ENCODE results near the gene FGA. TPM values are rescaled to one million over a fixed set of nuclear protein-coding genes. Genes with fewer than 3 reads are reported as not detected.

Gene FGA
- total and polyA plus RNA-seq, 9 of the 15 experiments (the other 6 are each of a cell fraction or from before 2014, with no cell fraction given), result 0.04 to 2.5 (median 0.07) TPM; not detected in 5

DNA sequence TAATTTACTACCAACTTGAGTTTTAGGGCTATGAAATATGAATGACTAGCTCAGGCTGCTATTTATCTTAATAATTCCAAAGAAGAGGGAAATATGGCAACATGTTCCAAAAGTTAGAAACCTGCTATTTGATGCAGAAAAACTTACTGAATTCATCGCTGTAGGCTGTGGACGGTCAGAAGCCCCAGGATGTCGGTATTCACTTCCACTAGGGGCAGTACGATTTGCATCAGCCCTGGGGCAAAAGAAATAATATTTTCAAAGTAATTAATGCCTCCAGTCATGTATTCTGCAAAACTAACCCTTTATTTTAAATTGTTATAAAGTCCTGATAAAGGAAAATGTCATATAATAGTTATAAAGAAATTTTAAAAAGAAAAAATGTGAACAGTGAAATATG is 44.9 kb downstream of the FGA start:
- Histone ChIP-seq H3K4me1 (replicated peaks in 1 of 2; ENCODE audit: control insufficient read depth in 2 of 2, insufficient read depth in 2 of 2, low read length in 2 of 2) (0 out of 5 replicates have a peak, but pooled peaks cover 0 to 4% of the 10 kb centered on the region in 2 experiments), H3K36me3 (ENCODE audit: control insufficient read depth, insufficient read depth, low read length) (peaks cover 71% of the 10 kb centered on the region), H3K4me3 (no peak overlapping the region), H3K27me3 (ENCODE audit: control insufficient read depth in 2 of 2, insufficient read depth in 2 of 2, low read length in 2 of 2) (no peaks in the 10 kb centered on the region), H3K9ac (ENCODE audit: insufficient read depth in 1 of 2, low read depth in 2 of 2, low read length in 2 of 2) (no peak overlapping the region), H3K9me3 (replicated peaks; ENCODE audit: control insufficient read depth, insufficient read depth, low read depth, low read length) (no peaks in the 10 kb centered on the region), H3K79me2 (ENCODE audit: control insufficient read depth, insufficient read depth, low read length) (peaks cover 29% of the 10 kb centered on the region), H4K20me1 (replicated peaks; ENCODE audit: control insufficient read depth, insufficient read depth, low read length) (no peaks in the 10 kb centered on the region), H3K9me1 (ENCODE audit: control insufficient read depth, insufficient read depth, low read length) (no peaks in the 10 kb centered on the region), H2AFZ (ENCODE audit: low read depth, low read length) (no peak overlapping the region), H3K4me2 (ENCODE audit: insufficient read depth, low read length) (no peak overlapping the region), H3K27ac (ENCODE audit: extremely low read depth, low read depth, low read length) (no peak overlapping the region)
- POLR2A ChIA-PET, result no interaction called here
- DNase-seq (ENCODE audit: extremely low read depth in 1 of 4, low spot score in 3 of 4), result no peak
- intact Hi-C loops (cut with micrococcal nuclease) (no loop called here), in situ Hi-C loops (cut with MboI) (no loop called here)
- CTCF ChIA-PET (ENCODE audit: low intra/inter-chr PET ratio), result no interaction called here
- FAIRE-seq, result no peak
- no TSS peak for BruUV-seq (replicated peaks)
- no peak for TF ChIP-seq HBP1 (CRISPR knock-in tag; IDR thresholded peaks at IDR 0.05)
- TF ChIP-seq CTCF (IDR thresholded peaks at IDR 0.05 in 2 of 3, conservative IDR thresholded peaks at IDR 0.05 in 1 of 3; ENCODE audit: insufficient read depth in 2 of 3, low read depth in 1 of 3, low read length in 3 of 3), result 0 out of 6 replicates have a peak, but pooled peaks of 2 of the 3 experiments have one; percentile 6 to 20
- no peak for ATAC-seq
- WGBS (ENCODE audit: insufficient coverage, low coverage, missing lambda C conversion rate), result 90% methylated on average over 4 of the region's 4 CpGs

All from K562 (cell line).